Heart left ventricle (tissue), 13 donors: ENCODE measurements around the gene UBASH3A.

Source experiments
- CTCF ChIP-seq, 12 donors: fragments of 200-600 bp; sonication (generic) in 4 of 12; IDR thresholded peaks; one replicate each; pipeline versions ENCODE4 v1.5.0 to v1.8.0; 2018 to 2022; ENCODE audit warnings: antibody characterized with exemption in 12 of 12, mild to moderate bottlenecking in 5 of 12
- POLR2A ChIP-seq, 2 donors: fragments of 450-650 bp; IDR thresholded peaks; one replicate each; pipeline ENCODE4 v1.6.1; 2017; ENCODE audit warnings: antibody characterized with exemption in 2 of 2, mild to moderate bottlenecking in 2 of 2, moderate library complexity in 2 of 2
- donor health status: ischemic (EF 13 %, LVEDD 7.1; RV severe dilation, severe dysfunction).
- donor health status: DM: no; HTN: yes; CAD: no.
- donor health status: DM: no; HTN: no; CAD: no.
- donor health status: ischemic (EF 25% LVEDD 6.9; RV normal size, moderate dysfunction).
- donor health status: ischemic (EF 25% LVEDD 5.7; RV mildly dilated, moderate dysfunction).
- donor health status: ischemic (EF 35%, LVEDD 5.7; RV mildly dilated, moderate dysfunction).
- donor health status: nonischemic (EF 11% LVEDD 7.7; RV severe dilation, severe dysfunction).
- donor health status: DM: yes; HTN: yes; CAD: no.
- donor health status: PGD.
- donor health status: ischemic (EF 29% LVEDD 5.4; RV normal size, mild dysfunction).
- donor health status: nonischemic (EF 23%, LVEDD 6.1; RV moderate dilation, normal function).

- no peak for TF ChIP-seq CTCF (IDR thresholded peaks at IDR 0.05)
- TF ChIP-seq POLR2A (IDR thresholded peaks at IDR 0.05), result no peak
Measured at GRCh38 chr21:42481169-42481568, 77.5 kb downstream of the UBASH3A start.
